Psoas muscle (tissue), 8 donors: ENCODE data around the gene ATF6. TPM values are rescaled to one million over a fixed set of nuclear protein-coding genes. Genes with fewer than 3 reads are reported as not detected.

Source experiments
- ATAC-seq, 4 donors: fragments of 200-7000 bp; cut with Tn5 transposase; one replicate each; pipeline ENCODE4 v1.9.1; 2020; ENCODE audit warnings: moderate library complexity in 3 of 4, mild to moderate bottlenecking in 2 of 4
- DNase-seq, 2 donors: peaks; one replicate each; pipeline ENCODE4 v3.0.0-alpha.2; 2020
- H3K27ac ChIP-seq: fragments of 200-600 bp; one replicate; pipeline ENCODE4 v1.8.0; 2022
- H3K27me3 ChIP-seq, 3 donors: fragments of 200-600 bp in 1 of 3; one replicate each; pipeline versions ENCODE4 v1.6.1 to v1.8.0; 2013 to 2022; ENCODE audit warnings: low read length in 2 of 3, mild to moderate bottlenecking in 2 of 3, moderate library complexity in 1 of 3; ENCODE audit not compliant: insufficient read depth in 3 of 3
- H3K36me3 ChIP-seq, 2 donors: fragments of 200-600 bp in 1 of 2; one replicate each; pipeline versions ENCODE4 v1.6.1 to v1.8.0; 2013 to 2022; ENCODE audit warnings: low read depth in 1 of 2, mild to moderate bottlenecking in 1 of 2, moderate library complexity in 1 of 2; ENCODE audit not compliant: insufficient read depth in 1 of 2
- H3K4me1 ChIP-seq: fragments of 200-600 bp; one replicate; pipeline ENCODE4 v1.8.0; 2022
- H3K4me3 ChIP-seq: fragments of 200-600 bp; one replicate; pipeline ENCODE4 v1.8.0; 2022; ENCODE audit warnings: mild to moderate bottlenecking
- H3K9me3 ChIP-seq: fragments of 200-600 bp; one replicate; pipeline ENCODE4 v1.8.0; 2022
- WGBS, 3 donors: extraction: QIAGEN DNeasy Blood & Tissue Kit; methylation state at CpG; one replicate each; pipeline versions ENCODE4 v1.1.6 to v1.1.7; 2013; 5-methylcytosine and 5-hydroxymethylcytosine counted together
- intact Hi-C, 2 donors: fragments of 100-400 bp; cut with DNase I; formaldehyde crosslinking; loops; one replicate each; pipeline versions ENCODE4 v1.11.0 to v1.14.2; 2022
- polyA plus RNA-seq, 3 donors: library from polyadenylated mRNA; stranded (reverse); fragments of 200-250 nt; gene quantifications; one replicate each; pipeline ENCODE4 v1.2.3, GENCODE V29; 2013
- total RNA-seq, 4 donors: library from RNA; stranded (reverse); fragmentation: NEBNext Ultra II Directional in 2 of 4; extraction: Animal tissue kit (Norgen Biotek cat#: 25700) in 2 of 4; gene quantifications; one replicate each; pipeline versions ENCODE4 v1.2.1 to v1.2.4, GENCODE V29; 2021 to 2023
- TF ChIP-seq, protein P1 (sequence below): fragments of 200-600 bp; IDR thresholded peaks from one replicate; pipeline ENCODE4 v1.8.0; 2022; ENCODE audit warnings: antibody characterized with exemption
- donor health status: healthy with polysubstance abuse.
- donor health status: DM: no; HTN: no; CAD: no; lungs with moderate emphysema.
- donor health status: Bipolar disorder and iron deficiency.
- donor health status: healthy.
- donor health status: DM: yes; HTN: yes; CAD: no.
- donor health status: DM: no; HTN: no; CAD: no.
- donor health status: DM: no; HTN: no; CAD: no.
- donor health status: DM: yes; HTN: yes; CAD: no.

Gene ATF6
- total and polyA plus RNA-seq, 7 donors = 6.4 to 17.1 (median 11.0) TPM

GRCh38 chr1:161730050-161730564 is 36.0 kb upstream of the ATF6 start:
- WGBS, 3 donors = 68 to 90% (median 81%) methylated on average over 6 of the region's 6 CpGs
- no peak overlapping the region for H3K4me3 ChIP-seq
- no peak overlapping the region for H3K27ac ChIP-seq
- ATAC-seq = no peak
- no peak for DNase-seq
- no peaks in the 10 kb centered on the region for H3K36me3 ChIP-seq
- intact Hi-C loops = no loop called here
- H3K27me3 ChIP-seq = peaks cover 0 to 37% (median 7%) of the 10 kb centered on the region in 3 donors
- H3K9me3 ChIP-seq = no peaks in the 10 kb centered on the region
- TF ChIP-seq, protein P1, sequence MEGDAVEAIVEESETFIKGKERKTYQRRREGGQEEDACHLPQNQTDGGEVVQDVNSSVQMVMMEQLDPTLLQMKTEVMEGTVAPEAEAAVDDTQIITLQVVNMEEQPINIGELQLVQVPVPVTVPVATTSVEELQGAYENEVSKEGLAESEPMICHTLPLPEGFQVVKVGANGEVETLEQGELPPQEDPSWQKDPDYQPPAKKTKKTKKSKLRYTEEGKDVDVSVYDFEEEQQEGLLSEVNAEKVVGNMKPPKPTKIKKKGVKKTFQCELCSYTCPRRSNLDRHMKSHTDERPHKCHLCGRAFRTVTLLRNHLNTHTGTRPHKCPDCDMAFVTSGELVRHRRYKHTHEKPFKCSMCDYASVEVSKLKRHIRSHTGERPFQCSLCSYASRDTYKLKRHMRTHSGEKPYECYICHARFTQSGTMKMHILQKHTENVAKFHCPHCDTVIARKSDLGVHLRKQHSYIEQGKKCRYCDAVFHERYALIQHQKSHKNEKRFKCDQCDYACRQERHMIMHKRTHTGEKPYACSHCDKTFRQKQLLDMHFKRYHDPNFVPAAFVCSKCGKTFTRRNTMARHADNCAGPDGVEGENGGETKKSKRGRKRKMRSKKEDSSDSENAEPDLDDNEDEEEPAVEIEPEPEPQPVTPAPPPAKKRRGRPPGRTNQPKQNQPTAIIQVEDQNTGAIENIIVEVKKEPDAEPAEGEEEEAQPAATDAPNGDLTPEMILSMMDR = no peak
- peaks cover 4% of the 10 kb centered on the region for H3K4me1 ChIP-seq

- intact Hi-C loops = no loop called here
- H3K36me3 ChIP-seq = no peaks in the 10 kb centered on the region
- TF ChIP-seq, protein P1 = no peak
- H3K27me3 ChIP-seq = peaks cover 0 to 25% (median 7%) of the 10 kb centered on the region in 3 donors
- ATAC-seq (no peak), DNase-seq (no peak)
- no peak overlapping the region for H3K4me3 ChIP-seq
- 69 to 76% (median 74%) methylated on average over 6 of the region's 6 CpGs for WGBS, 3 donors
- H3K4me1 ChIP-seq = peaks cover 4% of the 10 kb centered on the region
- no peak overlapping the region for H3K27ac ChIP-seq
- H3K9me3 ChIP-seq = no peaks in the 10 kb centered on the region
Measured at GRCh38 chr1:161731241-161731640, 34.9 kb upstream of the ATF6 start.

DNA sequence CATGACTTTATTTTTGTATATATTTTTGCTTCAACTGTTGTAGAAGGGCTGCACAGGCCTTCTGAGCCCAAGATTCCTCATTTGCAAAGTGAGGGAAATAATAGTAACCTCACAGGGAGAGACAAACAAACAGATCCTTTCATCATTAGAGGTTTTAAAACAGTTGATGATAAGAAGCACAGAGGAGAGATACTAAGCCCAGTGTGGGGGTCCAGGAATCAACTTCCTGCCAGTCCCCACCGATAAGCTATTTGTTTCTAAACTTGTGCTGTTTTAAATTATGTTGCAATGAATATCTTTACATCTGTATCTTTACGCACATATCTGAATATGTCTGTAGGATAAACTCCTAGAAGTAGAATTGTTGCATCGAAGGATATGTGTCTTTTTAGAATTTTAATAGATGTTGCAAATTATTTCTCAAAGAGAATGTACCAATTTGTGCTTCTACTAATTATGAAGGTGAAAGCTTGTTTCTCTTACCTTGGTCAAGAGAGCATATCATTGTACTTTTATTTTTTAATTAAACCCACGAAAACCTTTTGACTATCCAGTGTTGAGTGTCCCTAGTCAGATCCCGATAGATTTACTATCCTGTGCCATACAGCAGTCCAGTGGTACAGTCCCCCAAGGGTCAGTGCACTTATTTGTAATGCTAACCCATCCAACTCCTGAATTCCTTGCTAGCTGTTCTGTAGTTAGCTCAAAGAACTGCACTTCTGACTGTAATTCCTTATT is 34.0 kb upstream of the ATF6 start:
- Histone ChIP-seq H3K27me3 (peaks cover 0 to 19% (median 7%) of the 10 kb centered on the region in 3 donors), H3K36me3 (no peaks in the 10 kb centered on the region), H3K27ac (no peak overlapping the region), H3K9me3 (no peaks in the 10 kb centered on the region), H3K4me3 (no peak overlapping the region), H3K4me1 (peaks cover 4% of the 10 kb centered on the region)
- TF ChIP-seq, protein P1 = no peak
- WGBS, 3 donors = 73 to 81% (median 80%) methylated on average over 5 of the region's 5 CpGs
- no peak for ATAC-seq
- no peak for DNase-seq
- intact Hi-C loops = no loop called here

GRCh38 chr1:161733526-161733925 is 32.6 kb upstream of the ATF6 start:
- Histone ChIP-seq H3K27ac (no peak overlapping the region), H3K4me1 (no peaks in the 10 kb centered on the region), H3K36me3 (no peaks in the 10 kb centered on the region), H3K4me3 (no peak overlapping the region), H3K27me3 (peaks cover 0 to 13% (median 7%) of the 10 kb centered on the region in 3 donors), H3K9me3 (no peaks in the 10 kb centered on the region)
- ATAC-seq (no peak), DNase-seq (no peak)
- TF ChIP-seq, protein P1 = no peak
- WGBS, 3 donors = 0 to 6% (median 3%) methylated on average over 1 of the region's 1 CpG
- intact Hi-C loops = no loop called here
